PC-9 (cell line): ENCODE data around the gene TTC32.

Experiments used
- EZH2 ChIP-seq: fragments of 200-600 bp; sonication (generic); IDR thresholded peaks from 2 replicates; pipeline ENCODE4 v1.8.0; 2017; ENCODE audit warnings: antibody characterized with exemption, low read depth
- TF ChIP-seq, protein P1 (sequence below): fragments of 200-600 bp; sonication (generic); conservative IDR thresholded peaks from 2 replicates; pipeline ENCODE4 v1.6.1; 2017; ENCODE audit warnings: mixed run types, antibody characterized with exemption, mild to moderate bottlenecking, moderate library complexity

DNA sequence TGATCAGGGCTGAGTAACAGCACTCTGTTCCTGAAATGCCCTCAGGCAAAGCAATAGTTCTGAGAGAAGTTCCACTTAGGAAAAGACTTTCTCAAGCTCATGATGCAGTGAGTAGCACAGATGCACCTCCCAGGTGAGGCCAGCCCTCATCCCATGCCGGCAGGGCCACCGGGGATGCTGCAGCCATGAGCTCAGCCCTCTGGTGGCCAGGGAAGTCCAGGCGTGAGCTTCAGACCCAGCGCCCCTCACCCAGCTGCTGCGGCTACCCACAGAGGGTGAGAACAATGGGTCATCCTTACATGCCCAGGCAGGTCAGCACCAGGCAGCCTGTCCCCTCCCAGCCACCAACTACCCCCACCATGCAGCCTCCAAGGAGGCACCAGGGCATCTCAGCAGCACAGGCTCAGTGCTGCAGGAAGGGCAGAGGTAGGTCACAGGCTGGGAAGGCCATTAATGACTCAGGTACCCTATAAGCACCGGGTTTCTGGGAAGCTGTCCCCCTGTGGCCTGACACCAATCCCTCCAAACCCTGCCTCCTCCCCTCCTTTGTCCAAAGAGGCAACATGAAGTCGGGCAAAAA is 50.6 kb downstream of the TTC32 start:
- TF ChIP-seq, protein P1, sequence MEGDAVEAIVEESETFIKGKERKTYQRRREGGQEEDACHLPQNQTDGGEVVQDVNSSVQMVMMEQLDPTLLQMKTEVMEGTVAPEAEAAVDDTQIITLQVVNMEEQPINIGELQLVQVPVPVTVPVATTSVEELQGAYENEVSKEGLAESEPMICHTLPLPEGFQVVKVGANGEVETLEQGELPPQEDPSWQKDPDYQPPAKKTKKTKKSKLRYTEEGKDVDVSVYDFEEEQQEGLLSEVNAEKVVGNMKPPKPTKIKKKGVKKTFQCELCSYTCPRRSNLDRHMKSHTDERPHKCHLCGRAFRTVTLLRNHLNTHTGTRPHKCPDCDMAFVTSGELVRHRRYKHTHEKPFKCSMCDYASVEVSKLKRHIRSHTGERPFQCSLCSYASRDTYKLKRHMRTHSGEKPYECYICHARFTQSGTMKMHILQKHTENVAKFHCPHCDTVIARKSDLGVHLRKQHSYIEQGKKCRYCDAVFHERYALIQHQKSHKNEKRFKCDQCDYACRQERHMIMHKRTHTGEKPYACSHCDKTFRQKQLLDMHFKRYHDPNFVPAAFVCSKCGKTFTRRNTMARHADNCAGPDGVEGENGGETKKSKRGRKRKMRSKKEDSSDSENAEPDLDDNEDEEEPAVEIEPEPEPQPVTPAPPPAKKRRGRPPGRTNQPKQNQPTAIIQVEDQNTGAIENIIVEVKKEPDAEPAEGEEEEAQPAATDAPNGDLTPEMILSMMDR, result peak; percentile 40; the same call in 1 of the 2 replicates
- no peak for TF ChIP-seq EZH2
